Tibial nerve (tissue), 4 donors: ENCODE results near the gene FSCN2. TPM values are rescaled to one million over a fixed set of nuclear protein-coding genes. Genes with fewer than 3 reads are reported as not detected.

Source experiments
- DNase-seq, 2 donors: peaks; one replicate each; pipeline ENCODE4 v3.0.0-alpha.2; 2019; ENCODE audit warnings: low spot score in 2 of 2
- H3K27ac ChIP-seq, 4 donors: fragments of 200-600 bp; sonication (generic) in 3 of 4; one replicate each; pipeline ENCODE4 v1.5.1; 2017 to 2019; ENCODE audit warnings: mild to moderate bottlenecking in 1 of 4
- H3K27me3 ChIP-seq, 2 donors: fragments of 200-600 bp; sonication (generic) in 1 of 2; one replicate each; pipeline versions ENCODE4 v1.5.1 to v1.6.0; 2017 to 2019
- H3K36me3 ChIP-seq, 3 donors: fragments of 200-600 bp; sonication (generic); one replicate each; pipeline ENCODE4 v1.5.1; 2018 to 2019
- H3K4me1 ChIP-seq, 4 donors: fragments of 200-600 bp; sonication (generic) in 3 of 4; one replicate each; pipeline ENCODE4 v1.5.1; 2017 to 2019
- H3K4me3 ChIP-seq, 4 donors: fragments of 200-600 bp; sonication (generic) in 3 of 4; one replicate each; pipeline ENCODE4 v1.5.1; 2017 to 2019; ENCODE audit warnings: mild to moderate bottlenecking in 1 of 4, moderate library complexity in 1 of 4
- H3K9me3 ChIP-seq, 4 donors: fragments of 200-600 bp; sonication (generic) in 3 of 4; one replicate each; pipeline ENCODE4 v1.5.1; 2017 to 2019
- CTCF ChIP-seq, 5 experiments: fragments of 200-600 bp in 3 of 5; fragments of 450-650 bp in 2 of 5; sonication (generic) in 3 of 5; IDR thresholded peaks; one replicate each; pipeline ENCODE4 v1.5.1; 2016 to 2019; ENCODE audit warnings: antibody characterized with exemption in 5 of 5, mild to moderate bottlenecking in 3 of 5, moderate library complexity in 2 of 5
- EP300 ChIP-seq, 2 donors: sonication (generic); formaldehyde crosslinking; IDR thresholded peaks; one replicate each; pipeline ENCODE4 v1.6.1; 2017; ENCODE audit warnings: antibody characterized with exemption in 2 of 2, mild to moderate bottlenecking in 1 of 2
- POLR2A ChIP-seq, 2 donors: fragments of 450-650 bp; IDR thresholded peaks; one replicate each; pipeline ENCODE4 v1.6.1; 2017; ENCODE audit warnings: antibody characterized with exemption in 2 of 2, mild to moderate bottlenecking in 2 of 2, moderate library complexity in 2 of 2
- WGBS, 2 donors: methylation state at CpG; one replicate each; pipeline ENCODE4 v1.1.5; 2018; 5-methylcytosine and 5-hydroxymethylcytosine counted together
- total RNA-seq, 4 donors: library from RNA; depleted of rRNA; stranded (reverse); fragments of >200 nt; gene quantifications; one replicate each; pipeline ENCODE4 v1.1.0, GENCODE V29; 2016

FSCN2 gene
- total RNA-seq, 4 donors from 2014 or later = 0.42 to 4.4 (median 3.7) TPM

GRCh38 chr17:81481815-81482505, 46.2 kb upstream of the FSCN2 start:
- Histone ChIP-seq H3K27me3 (no peaks in the 10 kb centered on the region), H3K4me1 (peaks cover 0 to 52% (median 19%) of the 10 kb centered on the region in 4 donors), H3K27ac (peak overlapping the region in 1 of 4 donors; percentile 60), H3K4me3 (peak overlapping the region; percentile 35 to 60 (median 46)), H3K9me3 (no peaks in the 10 kb centered on the region), H3K36me3 (no peaks in the 10 kb centered on the region)
- no peak for DNase-seq
- TF ChIP-seq EP300 (IDR thresholded peaks at IDR 0.05) (no peak), CTCF (IDR thresholded peaks at IDR 0.05) (no peak), POLR2A (IDR thresholded peaks at IDR 0.05) (no peak)
- WGBS, 2 donors = 41 to 61% methylated on average over 13 to 18 of the region's 18 CpGs

DNA sequence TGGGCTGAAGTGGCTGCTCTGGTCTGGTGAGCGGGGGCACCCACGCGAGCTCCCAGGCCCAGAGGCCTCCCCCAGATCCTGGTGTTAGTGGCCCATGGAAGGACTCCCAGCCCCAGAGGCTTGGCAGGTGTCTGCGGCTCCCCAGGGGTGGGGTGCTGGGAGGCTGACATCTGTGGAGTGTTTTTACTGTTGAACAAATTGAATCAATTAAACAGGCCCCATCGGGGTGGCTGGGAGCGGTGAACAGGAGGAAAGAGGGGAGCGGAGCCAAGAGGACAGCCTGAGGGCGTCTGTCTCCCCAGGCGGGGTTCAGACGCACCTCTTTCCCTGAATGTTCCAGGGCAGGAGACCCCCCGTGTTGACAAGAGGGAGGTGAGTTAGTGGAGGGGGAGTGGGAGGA, 45.5 kb upstream of the FSCN2 start:
- H3K36me3 ChIP-seq = no peaks in the 10 kb centered on the region
- H3K9me3 ChIP-seq = no peaks in the 10 kb centered on the region
- TF ChIP-seq CTCF (IDR thresholded peaks at IDR 0.05) (no peak), EP300 (IDR thresholded peaks at IDR 0.05) (no peak), POLR2A (IDR thresholded peaks at IDR 0.05) (no peak)
- no peak for DNase-seq
- H3K27me3 ChIP-seq = no peaks in the 10 kb centered on the region
- 83% methylated on average over 11 of the region's 11 CpGs for WGBS, 2 donors
- peaks cover 0 to 57% (median 21%) of the 10 kb centered on the region in 4 donors for H3K4me1 ChIP-seq
- peak overlapping the region in 1 of 4 donors; percentile 16 for H3K27ac ChIP-seq
- H3K4me3 ChIP-seq = no peak overlapping the region

DNA sequence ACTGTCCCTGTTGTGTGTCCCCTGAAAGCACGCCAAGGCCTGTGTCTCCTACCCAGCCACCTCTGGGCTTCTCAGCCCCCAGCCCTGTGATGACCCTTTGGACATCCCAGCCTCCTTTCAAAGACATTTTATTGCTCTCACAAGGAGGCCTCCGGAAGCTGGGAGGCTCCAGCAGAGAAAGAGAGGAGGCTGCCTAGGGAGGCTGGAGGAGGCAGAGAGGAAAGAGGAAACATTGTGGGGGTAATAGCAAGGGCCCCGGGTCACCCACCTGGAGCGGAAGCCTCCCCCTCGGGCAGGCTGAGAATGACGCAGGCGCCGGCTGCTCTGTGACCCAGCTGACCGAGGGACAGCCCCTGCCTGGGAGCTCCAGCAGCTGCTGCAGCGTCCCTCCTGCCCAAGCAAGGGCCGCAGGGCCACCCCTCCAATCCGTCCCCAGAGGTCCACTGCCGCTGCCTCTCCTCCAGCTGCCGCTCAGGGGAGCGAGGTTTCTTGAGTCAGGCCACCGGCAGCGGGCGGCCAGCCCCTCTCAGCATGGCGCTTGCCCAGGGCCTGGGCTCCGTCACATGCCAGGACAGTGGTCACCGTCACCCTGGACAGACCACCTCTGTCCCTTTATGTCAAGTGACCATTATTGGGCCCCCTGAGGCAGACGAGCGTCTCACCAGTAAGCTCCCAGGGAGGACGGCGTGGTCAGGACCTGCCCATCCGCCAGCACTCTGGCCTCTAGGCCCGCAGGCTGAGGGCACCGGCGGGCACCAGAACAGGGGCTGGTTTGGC, 44.9 kb upstream of the FSCN2 start:
- Histone ChIP-seq H3K9me3 (no peaks in the 10 kb centered on the region), H3K27ac (no peak overlapping the region), H3K4me1 (peaks cover 0 to 58% (median 21%) of the 10 kb centered on the region in 4 donors), H3K4me3 (peak overlapping the region in 3 of 4 donors; percentile 45 to 49 (median 46)), H3K36me3 (no peaks in the 10 kb centered on the region), H3K27me3 (no peaks in the 10 kb centered on the region)
- no peak for DNase-seq
- TF ChIP-seq EP300 (IDR thresholded peaks at IDR 0.05) (no peak), POLR2A (IDR thresholded peaks at IDR 0.05) (no peak), CTCF (IDR thresholded peaks at IDR 0.05) (no peak)
- WGBS, 2 donors = 54 to 61% methylated on average over 15 to 17 of the region's 29 CpGs

DNA sequence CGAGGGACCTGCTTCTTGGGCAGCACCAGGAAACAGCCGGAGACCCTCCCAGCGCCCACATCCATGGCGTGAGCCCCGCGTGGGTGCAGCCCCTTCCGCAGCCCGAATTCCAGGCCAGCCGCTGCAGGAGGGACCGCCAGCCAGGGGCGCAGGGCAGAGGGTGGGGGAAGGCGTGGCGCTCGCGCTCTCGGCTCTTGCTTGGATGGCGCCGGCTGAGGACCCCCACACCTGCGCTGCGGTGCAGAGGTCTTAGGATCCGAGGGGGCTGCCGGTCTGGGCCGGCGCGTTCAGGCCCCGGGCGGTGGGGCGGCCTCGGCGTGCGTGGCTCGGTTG, 44.3 kb upstream of the FSCN2 start:
- Histone ChIP-seq H3K36me3 (no peaks in the 10 kb centered on the region), H3K4me1 (peaks cover 0 to 64% (median 25%) of the 10 kb centered on the region in 4 donors), H3K9me3 (no peaks in the 10 kb centered on the region), H3K4me3 (peak overlapping the region; percentile 45 to 49 (median 46)), H3K27me3 (no peaks in the 10 kb centered on the region), H3K27ac (peak overlapping the region in 1 of 4 donors; percentile 4)
- WGBS, 2 donors = 9 to 11% methylated on average over 21 to 23 of the region's 32 CpGs
- no peak for DNase-seq
- no peak for TF ChIP-seq CTCF (IDR thresholded peaks at IDR 0.05)
